Peyer's patch (tissue), 4 donors: Measurements from ENCODE around the gene FILIP1L. TPM values are rescaled to one million over a fixed set of nuclear protein-coding genes. Genes with fewer than 3 reads are reported as not detected.

Source experiments
- DNase-seq, 3 donors: peaks; one replicate each; pipeline ENCODE4 v3.0.0-alpha.2; 2017 to 2019
- H3K27ac ChIP-seq, 4 donors: fragments of 200-600 bp; sonication (generic); one replicate each; pipeline ENCODE4 v1.5.1; 2016 to 2019
- H3K27me3 ChIP-seq, 2 donors: fragments of 200-600 bp; sonication (generic); one replicate each; pipeline ENCODE4 v1.5.1; 2019
- H3K36me3 ChIP-seq, 3 donors: fragments of 200-600 bp; sonication (generic); one replicate each; pipeline ENCODE4 v1.5.1; 2016 to 2019
- H3K4me1 ChIP-seq, 4 donors: fragments of 200-600 bp; sonication (generic); one replicate each; pipeline ENCODE4 v1.5.1; 2016 to 2019
- H3K4me3 ChIP-seq, 4 donors: fragments of 200-600 bp; sonication (generic); 1 replicate in 3 of 4; 2 replicates in 1 of 4; pipeline ENCODE4 v1.5.1; 2016 to 2019; ENCODE audit warnings: mild to moderate bottlenecking in 1 of 4
- H3K9me3 ChIP-seq, 4 donors: fragments of 200-600 bp; sonication (generic); one replicate each; pipeline ENCODE4 v1.5.1; 2016 to 2019; ENCODE audit warnings: mild to moderate bottlenecking in 1 of 4
- POLR2A ChIP-seq, 2 donors: fragments of 450-650 bp; IDR thresholded peaks; one replicate each; pipeline ENCODE4 v1.5.1; 2017; ENCODE audit warnings: antibody characterized with exemption in 2 of 2, mild to moderate bottlenecking in 2 of 2, moderate library complexity in 2 of 2
- total RNA-seq, 4 donors: library from RNA; depleted of rRNA; stranded (reverse); fragments of >200 nt; gene quantifications; one replicate each; pipeline ENCODE4 v1.1.0, GENCODE V29; 2016
- TF ChIP-seq, protein P1 (sequence below), 6 experiments: fragments of 450-650 bp in 4 of 6; fragments of 200-600 bp in 2 of 6; sonication (generic) in 1 of 6; IDR thresholded peaks; one replicate each; pipeline ENCODE4 v1.5.1; 2017 to 2019; ENCODE audit warnings: antibody characterized with exemption in 6 of 6, mild to moderate bottlenecking in 3 of 6, moderate library complexity in 1 of 6

FILIP1L gene
- total RNA-seq, 4 donors from 2014 or later, result 5.3 to 69.3 (median 13.1) TPM

DNA sequence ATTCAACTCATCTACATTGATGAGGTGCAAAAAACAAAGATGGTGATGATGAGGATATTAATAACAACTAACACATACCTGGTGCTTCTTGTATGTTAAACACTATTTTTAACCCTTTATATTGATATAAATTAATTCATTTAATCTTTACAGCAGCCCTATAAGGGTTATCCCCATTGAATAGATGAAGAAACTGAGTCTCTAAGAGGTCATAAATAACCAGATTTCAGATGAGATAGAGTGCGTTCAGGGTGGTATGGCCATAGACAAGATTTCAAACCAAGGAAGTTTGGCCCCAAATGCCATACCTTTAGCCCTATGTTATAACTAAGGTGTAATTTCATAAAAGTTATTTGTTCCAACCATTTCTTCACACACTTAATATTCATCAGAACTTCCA is 214.1 kb downstream of the FILIP1L start:
- Histone ChIP-seq H3K27me3 (no peaks in the 10 kb centered on the region), H3K36me3 (no peaks in the 10 kb centered on the region), H3K4me3 (no peak overlapping the region), H3K27ac (peak overlapping the region in 2 of 4 donors; percentile 51 to 57), H3K4me1 (no peaks in the 10 kb centered on the region), H3K9me3 (no peaks in the 10 kb centered on the region)
- no peak for DNase-seq
- TF ChIP-seq, protein P1, sequence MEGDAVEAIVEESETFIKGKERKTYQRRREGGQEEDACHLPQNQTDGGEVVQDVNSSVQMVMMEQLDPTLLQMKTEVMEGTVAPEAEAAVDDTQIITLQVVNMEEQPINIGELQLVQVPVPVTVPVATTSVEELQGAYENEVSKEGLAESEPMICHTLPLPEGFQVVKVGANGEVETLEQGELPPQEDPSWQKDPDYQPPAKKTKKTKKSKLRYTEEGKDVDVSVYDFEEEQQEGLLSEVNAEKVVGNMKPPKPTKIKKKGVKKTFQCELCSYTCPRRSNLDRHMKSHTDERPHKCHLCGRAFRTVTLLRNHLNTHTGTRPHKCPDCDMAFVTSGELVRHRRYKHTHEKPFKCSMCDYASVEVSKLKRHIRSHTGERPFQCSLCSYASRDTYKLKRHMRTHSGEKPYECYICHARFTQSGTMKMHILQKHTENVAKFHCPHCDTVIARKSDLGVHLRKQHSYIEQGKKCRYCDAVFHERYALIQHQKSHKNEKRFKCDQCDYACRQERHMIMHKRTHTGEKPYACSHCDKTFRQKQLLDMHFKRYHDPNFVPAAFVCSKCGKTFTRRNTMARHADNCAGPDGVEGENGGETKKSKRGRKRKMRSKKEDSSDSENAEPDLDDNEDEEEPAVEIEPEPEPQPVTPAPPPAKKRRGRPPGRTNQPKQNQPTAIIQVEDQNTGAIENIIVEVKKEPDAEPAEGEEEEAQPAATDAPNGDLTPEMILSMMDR (IDR thresholded peaks at IDR 0.05), result no peak
- no peak for TF ChIP-seq POLR2A (IDR thresholded peaks at IDR 0.05)

DNA sequence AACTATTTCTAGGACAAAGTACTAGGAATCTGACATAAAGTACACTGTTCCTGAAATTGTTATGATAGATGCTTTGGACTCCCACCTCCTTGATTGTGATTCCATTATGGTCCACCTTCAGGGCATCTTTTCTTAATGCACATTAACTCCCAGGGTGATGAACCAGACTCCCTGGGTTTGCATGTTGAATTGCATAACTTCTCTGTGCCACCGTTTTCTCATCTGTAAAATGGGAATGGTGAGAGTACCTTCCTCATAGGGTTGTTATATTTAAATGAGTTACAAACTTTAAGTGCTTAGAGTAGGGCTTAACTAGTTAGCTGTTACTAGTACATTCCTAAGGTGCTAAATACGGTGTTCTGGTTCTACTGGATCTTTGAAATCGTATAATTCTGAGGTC is 214.7 kb downstream of the FILIP1L start:
- Histone ChIP-seq H3K36me3 (no peaks in the 10 kb centered on the region), H3K27me3 (no peaks in the 10 kb centered on the region), H3K27ac (no peak overlapping the region), H3K4me1 (no peaks in the 10 kb centered on the region), H3K4me3 (no peak overlapping the region), H3K9me3 (no peaks in the 10 kb centered on the region)
- TF ChIP-seq, protein P1 (IDR thresholded peaks at IDR 0.05), result no peak
- TF ChIP-seq POLR2A (IDR thresholded peaks at IDR 0.05), result no peak
- no peak for DNase-seq

DNA sequence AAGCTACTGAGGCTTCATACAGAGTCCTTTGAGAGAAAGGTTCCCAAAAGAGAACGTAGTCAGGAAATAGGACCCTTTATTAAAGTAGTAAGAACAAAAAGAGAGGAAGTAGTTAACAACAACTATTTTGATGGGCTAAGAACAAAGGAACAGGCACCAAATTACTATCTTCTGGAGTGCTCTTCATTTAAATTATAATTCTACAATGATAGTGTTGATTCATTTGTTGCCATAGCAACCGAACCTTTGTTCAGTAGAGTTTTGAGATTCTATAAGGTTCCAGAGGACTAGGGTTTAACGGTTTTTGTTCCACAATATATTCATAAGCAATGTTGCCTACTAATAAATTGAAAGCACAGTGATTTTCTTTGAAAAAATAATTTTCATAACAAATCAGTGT is 217.8 kb downstream of the FILIP1L start:
- Histone ChIP-seq H3K27me3 (no peaks in the 10 kb centered on the region), H3K36me3 (no peaks in the 10 kb centered on the region), H3K4me1 (no peaks in the 10 kb centered on the region), H3K4me3 (no peak overlapping the region), H3K9me3 (no peaks in the 10 kb centered on the region), H3K27ac (no peak overlapping the region)
- TF ChIP-seq, protein P1 (IDR thresholded peaks at IDR 0.05), result no peak
- no peak for TF ChIP-seq POLR2A (IDR thresholded peaks at IDR 0.05)
- no peak for DNase-seq

DNA sequence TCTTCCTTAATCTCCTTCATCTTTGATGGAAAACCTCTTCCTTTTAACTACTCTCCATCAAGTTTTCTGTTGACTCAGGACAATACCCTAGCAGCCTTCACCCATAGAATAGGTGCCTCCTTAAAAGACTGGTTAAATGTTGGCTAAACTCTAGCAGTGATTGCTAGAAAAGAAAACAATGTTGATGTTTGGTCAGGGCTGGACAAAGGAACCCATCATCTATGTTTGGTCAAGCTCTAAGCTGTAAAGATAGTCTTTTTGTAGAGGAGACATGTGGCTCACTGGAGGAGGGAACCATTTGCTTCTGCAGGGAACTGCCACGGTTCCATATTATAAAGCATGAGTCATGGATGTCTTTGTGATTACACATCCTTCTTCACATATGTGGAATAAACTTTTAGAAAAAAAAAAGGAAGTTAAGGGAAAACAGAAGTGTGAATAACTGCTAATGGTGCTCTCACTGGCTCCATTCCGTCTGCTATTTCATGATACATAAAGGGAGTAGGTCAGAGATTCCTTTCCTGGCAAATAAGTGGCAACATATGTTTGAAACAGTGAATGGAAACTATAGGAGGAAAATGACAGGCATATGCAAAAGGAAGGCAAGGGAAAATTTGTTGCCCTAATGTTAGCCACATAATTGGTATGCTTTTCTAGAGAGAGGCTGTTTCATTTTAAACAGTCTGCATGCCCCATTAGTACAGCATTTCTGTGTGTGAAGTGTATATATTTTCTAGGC is 218.4 kb downstream of the FILIP1L start:
- Histone ChIP-seq H3K9me3 (no peaks in the 10 kb centered on the region), H3K36me3 (no peaks in the 10 kb centered on the region), H3K4me3 (no peak overlapping the region), H3K27me3 (no peaks in the 10 kb centered on the region), H3K27ac (no peak overlapping the region), H3K4me1 (no peaks in the 10 kb centered on the region)
- DNase-seq, result no peak
- TF ChIP-seq, protein P1 (IDR thresholded peaks at IDR 0.05), result no peak
- no peak for TF ChIP-seq POLR2A (IDR thresholded peaks at IDR 0.05)

DNA sequence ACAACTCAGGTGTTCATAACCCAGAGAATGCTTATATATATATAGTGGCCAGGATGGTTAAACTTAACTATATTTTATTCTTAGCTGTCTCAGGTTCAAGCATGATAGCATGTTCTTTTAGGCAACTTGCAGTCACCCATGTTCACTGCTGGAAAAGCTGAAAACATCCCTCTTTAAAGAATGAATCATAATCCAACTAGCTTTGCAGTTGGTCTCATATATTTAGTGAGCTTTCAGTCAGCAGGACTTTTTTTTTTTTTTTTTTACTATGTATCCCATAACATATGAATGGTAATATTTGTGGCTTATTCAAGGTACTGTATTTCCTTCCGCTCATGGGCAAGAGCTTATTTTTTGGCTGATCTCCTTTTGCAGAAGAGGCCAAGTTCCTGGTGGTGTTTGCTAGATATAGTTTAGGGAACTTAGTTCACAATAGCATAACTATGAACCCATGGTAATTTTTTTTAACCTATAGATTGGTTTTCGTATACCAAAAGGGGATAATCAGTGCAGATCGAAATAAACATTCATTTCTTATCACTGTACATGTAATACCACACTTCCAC is 219.1 kb downstream of the FILIP1L start:
- no peak overlapping the region for H3K4me3 ChIP-seq
- no peak overlapping the region for H3K27ac ChIP-seq

More for the DNA sequence above, 219.1 kb downstream of the FILIP1L start:
- Histone ChIP-seq H3K4me1 (no peaks in the 10 kb centered on the region), H3K36me3 (no peaks in the 10 kb centered on the region), H3K9me3 (no peaks in the 10 kb centered on the region), H3K27me3 (no peaks in the 10 kb centered on the region)
- no peak for DNase-seq
- TF ChIP-seq, protein P1 (IDR thresholded peaks at IDR 0.05), result no peak
- TF ChIP-seq POLR2A (IDR thresholded peaks at IDR 0.05), result no peak
